HG03558 (cell line): ENCODE measurements around the gene GRID2.
"Not testable (repeated sequence)": the region's sequence is repeated elsewhere in the genome, so short reads cannot be mapped to it uniquely, and the experiment has no call there.

Experiments
- ATAC-seq: cut with Tn5 transposase; IDR thresholded peaks from one replicate; pipeline ENCODE4 v1.9.1; 2021; ENCODE audit warnings: moderate number of reproducible peaks; ENCODE audit not compliant: unreplicated experiment; ENCODE audit errors: extremely low read depth

Gene GRID2

GRCh38 chr4:93232883-93233282, 929.1 kb downstream of the GRID2 start:
- ATAC-seq: no peak

- ATAC-seq: no peak
Measured at GRCh38 chr4:93237521-93237920, 933.8 kb downstream of the GRID2 start.

GRCh38 chr4:93243262-93243661, 939.5 kb downstream of the GRID2 start:
- no peak for ATAC-seq

GRCh38 chr4:93261207-93261606, 957.4 kb downstream of the GRID2 start:
- no peak for ATAC-seq

GRCh38 chr4:93263166-93263565, 959.4 kb downstream of the GRID2 start:
- no peak for ATAC-seq

GRCh38 chr4:93267747-93268146, 964.0 kb downstream of the GRID2 start:
- ATAC-seq: no peak

- no peak for ATAC-seq
Measured at GRCh38 chr4:93285346-93285745, 981.6 kb downstream of the GRID2 start.

- no peak for ATAC-seq
Measured at GRCh38 chr4:93289241-93289640, 985.5 kb downstream of the GRID2 start.

GRCh38 chr4:93289831-93290230, 986.1 kb downstream of the GRID2 start:
- no peak for ATAC-seq

GRCh38 chr4:93299118-93299517, 995.4 kb downstream of the GRID2 start:
- peak; percentile 39 for ATAC-seq

- not testable (repeated sequence) for ATAC-seq
Measured at GRCh38 chr4:93300780-93301555, 997.2 kb downstream of the GRID2 start.

- no peak for ATAC-seq
Measured at GRCh38 chr4:93302310-93302709, 998.5 kb downstream of the GRID2 start.

GRCh38 chr4:93303440-93303839, 999.7 kb downstream of the GRID2 start:
- ATAC-seq: no peak

- no peak for ATAC-seq
Measured at GRCh38 chr4:93312299-93312698, 1008.5 kb downstream of the GRID2 start.

GRCh38 chr4:93313197-93313596, 1009.4 kb downstream of the GRID2 start:
- ATAC-seq: no peak

- no peak for ATAC-seq
Measured at GRCh38 chr4:93317057-93317456, 1013.3 kb downstream of the GRID2 start.

GRCh38 chr4:93317561-93317960, 1013.8 kb downstream of the GRID2 start:
- no peak for ATAC-seq

GRCh38 chr4:93319041-93319440, 1015.3 kb downstream of the GRID2 start:
- ATAC-seq: no peak

- ATAC-seq: no peak
Measured at GRCh38 chr4:93320356-93320755, 1016.6 kb downstream of the GRID2 start.

GRCh38 chr4:93327346-93327745, 1023.6 kb downstream of the GRID2 start:
- ATAC-seq: no peak

- peak; percentile 84 for ATAC-seq
Measured at GRCh38 chr4:93334003-93334402, 1030.2 kb downstream of the GRID2 start.

- no peak for ATAC-seq
Measured at GRCh38 chr4:93337196-93337595, 1033.4 kb downstream of the GRID2 start.
